BLaER1 (cell line): ENCODE results near the gene AMIGO2.
"Not testable (repeated sequence)": the region's sequence is repeated elsewhere in the genome, so short reads cannot be mapped to it uniquely, and the experiment has no call there.

ENCODE experiments used
- H3K27ac ChIP-seq: shearing (Covaris generic); formaldehyde crosslinking; 2 replicates; pipeline ENCODE4 v1.8.1; 2022
- H3K27me3 ChIP-seq: shearing (Covaris generic); formaldehyde crosslinking; 2 replicates; pipeline ENCODE4 v1.8.1; 2022
- H3K36me3 ChIP-seq: shearing (Covaris generic); formaldehyde crosslinking; 2 replicates; pipeline ENCODE4 v1.8.1; 2022
- H3K4me1 ChIP-seq: shearing (Covaris generic); formaldehyde crosslinking; 2 replicates; pipeline ENCODE4 v1.8.1; 2022
- H3K4me2 ChIP-seq: shearing (Covaris generic); formaldehyde crosslinking; 2 replicates; pipeline ENCODE4 v1.8.1; 2022
- H3K4me3 ChIP-seq: shearing (Covaris generic); formaldehyde crosslinking; 2 replicates; pipeline ENCODE4 v1.8.1; 2022
- H3K9ac ChIP-seq: shearing (Covaris generic); formaldehyde crosslinking; 2 replicates; pipeline ENCODE4 v1.8.1; 2022
- H3K9me3 ChIP-seq: shearing (Covaris generic); formaldehyde crosslinking; 2 replicates; pipeline ENCODE4 v1.8.1; 2022
- H4K20me1 ChIP-seq: shearing (Covaris generic); formaldehyde crosslinking; 2 replicates; pipeline ENCODE4 v1.8.1; 2022
- Cebpa-rat ChIP-seq: shearing (Covaris generic); IDR thresholded peaks from 2 replicates; pipeline ENCODE4 v1.8.1; 2022

Gene AMIGO2, protein sequence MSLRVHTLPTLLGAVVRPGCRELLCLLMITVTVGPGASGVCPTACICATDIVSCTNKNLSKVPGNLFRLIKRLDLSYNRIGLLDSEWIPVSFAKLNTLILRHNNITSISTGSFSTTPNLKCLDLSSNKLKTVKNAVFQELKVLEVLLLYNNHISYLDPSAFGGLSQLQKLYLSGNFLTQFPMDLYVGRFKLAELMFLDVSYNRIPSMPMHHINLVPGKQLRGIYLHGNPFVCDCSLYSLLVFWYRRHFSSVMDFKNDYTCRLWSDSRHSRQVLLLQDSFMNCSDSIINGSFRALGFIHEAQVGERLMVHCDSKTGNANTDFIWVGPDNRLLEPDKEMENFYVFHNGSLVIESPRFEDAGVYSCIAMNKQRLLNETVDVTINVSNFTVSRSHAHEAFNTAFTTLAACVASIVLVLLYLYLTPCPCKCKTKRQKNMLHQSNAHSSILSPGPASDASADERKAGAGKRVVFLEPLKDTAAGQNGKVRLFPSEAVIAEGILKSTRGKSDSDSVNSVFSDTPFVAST

DNA sequence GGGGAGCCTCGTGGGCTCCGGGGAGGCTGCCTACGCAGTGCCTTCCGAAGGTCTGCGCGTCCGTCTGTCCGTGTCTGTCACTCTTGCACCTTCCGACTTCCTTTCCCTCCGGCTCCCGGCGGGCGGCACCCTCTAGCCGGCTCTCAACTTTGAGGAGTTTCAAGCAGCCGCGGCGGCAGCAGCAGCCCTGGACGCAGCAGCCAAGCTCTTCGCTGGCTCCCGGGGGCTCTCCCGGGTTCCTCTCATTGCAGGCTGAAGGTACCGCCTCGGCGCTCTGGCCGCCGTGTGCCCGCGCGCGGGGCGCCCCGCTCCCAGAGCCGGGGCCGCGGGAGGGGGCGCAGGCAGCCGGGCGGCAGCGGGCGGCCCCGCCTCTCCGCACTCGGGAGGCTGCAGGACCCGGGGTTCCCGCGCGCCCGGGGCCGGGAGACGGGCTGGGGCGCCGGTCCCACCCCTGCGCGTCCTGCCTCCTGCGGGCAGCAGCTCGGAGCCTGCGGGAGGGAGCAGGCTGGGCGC is at the start of gene AMIGO2, which contains the start of gene PCED1B:
Gene AMIGO2 (minus strand): TSS at position 492 of the 513 bp plus-strand sequence. CDS start 957 bp downstream, outside the sequence.
Gene PCED1B (plus strand): TSS at position 154 of the 513 bp plus-strand sequence. CDS start 155,443 bp downstream, outside the sequence.
- H4K20me1 ChIP-seq, result no peaks in the 10 kb centered on the region; the same call in 1 of the 2 replicates
- peak within 1 kb of the TSS; percentile 47; the same call in 1 of the 2 replicates for H3K9ac ChIP-seq
- no peaks in the 10 kb centered on the region for H3K36me3 ChIP-seq
- no peaks in the 10 kb centered on the region for H3K9me3 ChIP-seq
- H3K4me2 ChIP-seq, result peak within 1 kb of the TSS; percentile 96
- peaks cover 58% of the 10 kb centered on the region for H3K27me3 ChIP-seq
- H3K4me1 ChIP-seq, result peaks cover 21% of the 10 kb centered on the region
- H3K27ac ChIP-seq, result no peak within 1 kb of the TSS
- no peak for TF ChIP-seq Cebpa-rat
- H3K4me3 ChIP-seq, result peak within 1 kb of the TSS; percentile 71

DNA sequence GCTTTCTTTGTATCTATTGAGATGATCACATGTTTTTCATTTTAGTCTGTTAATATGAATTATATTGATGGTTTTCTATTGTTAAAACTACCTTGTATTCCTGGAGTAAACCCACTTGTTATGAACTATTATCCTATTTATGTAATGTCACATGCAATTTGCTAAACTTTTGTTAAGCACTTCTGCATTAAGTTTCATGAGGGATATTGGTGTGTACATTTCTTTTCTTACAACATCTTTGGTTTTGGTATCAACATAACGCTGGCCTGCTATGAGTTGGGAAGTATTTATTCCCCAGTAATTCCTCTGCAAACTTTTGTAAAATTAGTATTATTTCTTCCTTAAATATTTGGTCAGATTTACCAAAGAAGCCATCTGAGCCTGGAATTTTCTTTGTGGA is 46.5 kb upstream of the AMIGO2 start:
- no peaks in the 10 kb centered on the region for H3K9me3 ChIP-seq
- no peak overlapping the region for H3K27ac ChIP-seq
- H3K4me1 ChIP-seq, result no peaks in the 10 kb centered on the region
- TF ChIP-seq Cebpa-rat, result no peak
- H3K4me3 ChIP-seq, result no peak overlapping the region
- no peaks in the 10 kb centered on the region for H4K20me1 ChIP-seq
- H3K9ac ChIP-seq, result no peak overlapping the region
- H3K4me2 ChIP-seq, result no peak overlapping the region
- no peaks in the 10 kb centered on the region for H3K36me3 ChIP-seq
- H3K27me3 ChIP-seq, result no peaks in the 10 kb centered on the region

DNA sequence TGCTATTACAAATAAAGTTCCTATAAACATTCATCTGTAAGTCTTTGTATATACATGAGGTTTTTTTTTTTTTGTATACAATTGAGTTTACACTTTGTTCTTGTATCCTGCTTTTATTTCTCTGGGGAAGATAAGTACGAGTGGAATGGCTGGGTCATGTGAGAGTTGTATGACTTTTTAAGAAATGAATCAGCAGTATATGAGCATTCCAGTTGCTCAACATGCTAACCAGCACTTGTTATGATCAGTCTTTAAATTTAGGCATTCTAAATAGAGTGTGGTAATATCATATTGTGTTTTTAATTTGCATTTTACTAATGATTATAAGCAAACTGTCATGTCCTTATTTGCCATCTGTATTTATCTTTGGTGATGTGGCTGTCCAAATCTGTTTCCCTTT is 44.7 kb upstream of the AMIGO2 start:
- TF ChIP-seq Cebpa-rat, result no peak
- no peaks in the 10 kb centered on the region for H3K27me3 ChIP-seq
- H3K4me1 ChIP-seq, result no peaks in the 10 kb centered on the region
- no peak overlapping the region for H3K9ac ChIP-seq
- H3K36me3 ChIP-seq, result no peaks in the 10 kb centered on the region
- no peaks in the 10 kb centered on the region for H4K20me1 ChIP-seq
- H3K4me2 ChIP-seq, result no peak overlapping the region
- no peak overlapping the region for H3K27ac ChIP-seq
- H3K9me3 ChIP-seq, result no peaks in the 10 kb centered on the region
- no peak overlapping the region for H3K4me3 ChIP-seq

DNA sequence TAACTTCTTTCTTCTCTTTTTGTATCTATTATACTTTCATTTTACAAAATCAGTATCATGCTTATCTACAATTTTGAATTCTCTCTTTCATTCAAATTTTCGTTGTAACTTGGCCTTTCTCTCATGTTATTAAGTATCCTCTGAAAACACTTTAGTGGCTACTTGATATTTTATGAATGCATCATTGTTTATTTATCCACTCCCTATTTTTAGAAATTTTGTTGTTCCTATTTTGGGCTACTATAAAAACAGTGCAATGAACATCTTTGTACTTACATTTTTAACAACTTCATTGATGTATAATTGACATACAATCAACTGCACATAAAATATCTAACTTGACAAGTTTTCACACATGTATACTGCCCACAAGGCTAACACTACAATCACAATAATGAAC is 44.0 kb upstream of the AMIGO2 start:
- Histone ChIP-seq H3K9me3 (no peaks in the 10 kb centered on the region), H3K36me3 (no peaks in the 10 kb centered on the region), H3K9ac (no peak overlapping the region), H3K4me1 (no peaks in the 10 kb centered on the region), H3K27me3 (no peaks in the 10 kb centered on the region), H4K20me1 (no peaks in the 10 kb centered on the region), H3K4me3 (no peak overlapping the region), H3K4me2 (no peak overlapping the region), H3K27ac (no peak overlapping the region)
- TF ChIP-seq Cebpa-rat, result no peak

DNA sequence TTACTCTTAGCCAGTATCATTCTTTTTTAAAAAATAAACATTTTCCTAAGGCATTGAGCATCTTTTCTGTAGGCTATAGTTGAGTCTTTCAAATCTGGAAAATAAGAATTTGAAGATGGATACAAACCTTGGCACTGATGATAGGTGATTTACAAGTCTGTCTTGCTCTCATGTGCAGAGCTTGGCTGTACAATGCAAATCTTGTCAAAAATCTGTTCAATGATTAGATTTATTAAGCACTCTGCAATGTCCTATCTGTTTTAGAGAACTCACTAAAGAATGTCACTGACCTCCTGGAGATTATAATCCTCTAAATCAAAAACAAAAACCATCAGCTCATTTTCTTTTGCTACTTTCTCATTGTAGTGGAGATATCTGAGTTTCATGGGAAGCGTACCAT is 42.8 kb upstream of the AMIGO2 start:
- no peaks in the 10 kb centered on the region for H4K20me1 ChIP-seq
- H3K4me1 ChIP-seq, result no peaks in the 10 kb centered on the region
- no peaks in the 10 kb centered on the region for H3K27me3 ChIP-seq
- no peak overlapping the region for H3K4me2 ChIP-seq
- no peaks in the 10 kb centered on the region for H3K9me3 ChIP-seq
- H3K4me3 ChIP-seq, result no peak overlapping the region
- TF ChIP-seq Cebpa-rat, result no peak
- H3K27ac ChIP-seq, result no peak overlapping the region
- H3K9ac ChIP-seq, result no peak overlapping the region
- H3K36me3 ChIP-seq, result no peaks in the 10 kb centered on the region

DNA sequence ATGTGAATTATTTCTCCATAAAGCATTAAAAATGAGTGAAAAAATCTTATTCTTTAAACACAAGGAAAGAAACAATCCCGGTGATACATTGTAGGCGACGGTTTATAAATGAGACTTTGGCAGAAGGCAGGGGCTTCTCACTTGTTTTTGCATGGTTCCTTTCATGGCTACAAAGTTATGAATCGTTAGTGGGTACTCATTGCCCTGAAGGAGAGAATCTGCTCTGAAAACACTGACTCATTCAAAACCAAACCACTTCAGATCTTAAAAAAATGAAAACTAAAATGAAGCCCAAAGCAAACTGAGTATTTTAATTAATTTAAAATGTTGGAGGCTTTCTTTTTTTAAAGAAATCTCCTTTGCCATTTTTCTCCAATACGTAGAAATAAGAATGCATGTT is 41.4 kb upstream of the AMIGO2 start:
- Histone ChIP-seq H3K4me3 (no peak overlapping the region), H3K36me3 (no peaks in the 10 kb centered on the region), H3K4me1 (no peaks in the 10 kb centered on the region), H3K9me3 (no peaks in the 10 kb centered on the region), H3K27ac (no peak overlapping the region), H3K27me3 (no peaks in the 10 kb centered on the region), H4K20me1 (no peaks in the 10 kb centered on the region), H3K9ac (no peak overlapping the region), H3K4me2 (no peak overlapping the region)
- no peak for TF ChIP-seq Cebpa-rat

DNA sequence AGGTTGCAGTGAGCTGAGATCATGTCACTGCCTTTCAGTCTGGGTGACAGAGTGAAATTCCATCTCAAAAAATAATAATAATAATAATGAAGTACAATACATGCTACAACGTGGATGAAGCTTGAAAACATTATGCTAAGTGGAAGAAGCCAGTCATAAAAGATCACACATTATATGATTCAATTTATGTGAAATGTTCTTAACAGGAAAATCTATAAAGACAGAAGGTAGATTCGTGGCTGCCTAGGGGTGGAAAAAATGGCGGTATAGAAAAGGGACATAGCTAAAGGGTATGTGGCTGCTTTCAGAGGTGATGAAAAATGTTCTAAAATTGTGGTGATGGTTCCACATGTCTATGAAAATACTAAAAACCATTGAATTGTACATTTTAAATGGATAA is 41.0 kb upstream of the AMIGO2 start:
- H3K9ac ChIP-seq, result no peak overlapping the region
- H3K4me1 ChIP-seq, result no peaks in the 10 kb centered on the region
- no peak for TF ChIP-seq Cebpa-rat
- H3K36me3 ChIP-seq, result no peaks in the 10 kb centered on the region
- no peaks in the 10 kb centered on the region for H3K27me3 ChIP-seq
- H3K4me3 ChIP-seq, result no peak overlapping the region
- no peak overlapping the region for H3K27ac ChIP-seq
- no peak overlapping the region for H3K4me2 ChIP-seq
- no peaks in the 10 kb centered on the region for H4K20me1 ChIP-seq
- no peaks in the 10 kb centered on the region for H3K9me3 ChIP-seq

DNA sequence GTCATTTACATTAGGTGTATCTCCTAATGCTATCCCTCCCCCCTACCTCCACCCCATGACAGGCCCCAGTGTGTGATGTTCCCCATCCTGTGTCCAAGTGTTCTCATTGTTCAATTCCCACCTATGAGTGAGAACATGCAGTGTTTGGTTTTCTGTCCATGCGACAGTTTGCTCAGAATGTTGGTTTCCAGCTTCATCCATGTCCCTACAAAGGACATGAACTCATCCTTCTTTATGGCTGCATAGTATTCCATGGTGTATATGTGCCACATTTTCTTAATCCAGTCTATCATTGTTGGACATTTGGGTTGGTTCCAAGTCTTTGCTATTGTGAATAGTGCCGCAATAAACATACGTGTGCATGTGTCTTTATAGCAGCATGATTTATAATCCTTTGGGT is 37.5 kb upstream of the AMIGO2 start:
- H3K36me3 ChIP-seq, H3K9me3 ChIP-seq, H3K4me2 ChIP-seq, H3K27me3 ChIP-seq, H3K4me1 ChIP-seq, H3K4me3 ChIP-seq, H3K27ac ChIP-seq, H4K20me1 ChIP-seq, H3K9ac ChIP-seq: not testable (repeated sequence)

DNA sequence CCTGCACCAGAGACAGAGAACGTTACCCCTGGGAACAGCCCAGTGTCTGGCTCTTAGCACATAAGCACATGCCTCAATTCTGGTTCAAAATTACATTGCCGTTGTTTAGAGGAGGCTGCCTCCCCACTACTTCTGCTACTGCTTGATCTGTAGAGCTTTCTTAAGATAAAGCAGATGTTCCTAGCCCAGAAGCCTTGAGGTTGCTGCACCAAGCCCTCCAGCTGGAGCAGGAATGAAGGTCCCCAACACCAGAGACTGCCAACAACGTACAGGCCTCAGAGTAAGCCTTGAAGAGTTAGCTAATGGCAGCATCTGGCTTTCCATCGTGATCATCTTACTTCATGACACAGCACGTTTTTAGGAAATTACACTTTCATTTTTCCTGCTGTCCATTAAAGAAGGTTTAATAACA is 34.7 kb upstream of the AMIGO2 start:
- Histone ChIP-seq H3K36me3 (no peaks in the 10 kb centered on the region), H3K4me2 (no peak overlapping the region), H3K9ac (no peak overlapping the region), H3K27me3 (no peaks in the 10 kb centered on the region), H3K27ac (no peak overlapping the region), H3K4me1 (no peaks in the 10 kb centered on the region), H3K4me3 (no peak overlapping the region), H4K20me1 (no peaks in the 10 kb centered on the region), H3K9me3 (no peaks in the 10 kb centered on the region)
- no peak for TF ChIP-seq Cebpa-rat

DNA sequence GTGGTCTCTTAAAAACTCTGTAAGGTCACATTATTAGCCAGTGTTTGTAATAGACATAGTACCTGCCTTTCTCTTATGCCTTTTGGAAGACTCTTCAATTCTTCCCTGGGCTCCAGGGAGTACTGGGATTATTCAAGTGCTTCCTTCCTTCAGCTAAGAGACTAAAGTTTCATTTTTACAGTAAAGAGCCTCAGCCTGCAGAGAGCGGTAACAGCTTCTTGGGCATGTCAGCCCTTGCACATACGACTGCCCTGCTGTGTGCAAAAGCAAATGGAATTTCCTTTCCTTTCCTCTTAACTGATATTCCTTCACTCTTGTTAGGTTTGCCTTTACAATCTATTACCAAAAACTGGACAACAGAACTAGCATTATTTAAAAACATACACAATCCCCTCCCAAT is 32.9 kb upstream of the AMIGO2 start:
- Histone ChIP-seq H3K27ac (no peak overlapping the region), H3K27me3 (no peaks in the 10 kb centered on the region), H3K9ac (no peak overlapping the region)

More for the DNA sequence above, 32.9 kb upstream of the AMIGO2 start:
- no peaks in the 10 kb centered on the region for H3K9me3 ChIP-seq
- no peaks in the 10 kb centered on the region for H4K20me1 ChIP-seq
- H3K4me1 ChIP-seq, result no peaks in the 10 kb centered on the region
- no peak for TF ChIP-seq Cebpa-rat
- no peak overlapping the region for H3K4me3 ChIP-seq
- H3K36me3 ChIP-seq, result no peaks in the 10 kb centered on the region
- H3K4me2 ChIP-seq, result no peak overlapping the region
